MV-4-11 (cell line): ENCODE data around the gene GAD1.

Experiments used
- DNase-seq: peaks from one replicate; lab custom pipeline; 2025; lab: John Stamatoyannopoulos, UW

The GAD1 gene

DNA sequence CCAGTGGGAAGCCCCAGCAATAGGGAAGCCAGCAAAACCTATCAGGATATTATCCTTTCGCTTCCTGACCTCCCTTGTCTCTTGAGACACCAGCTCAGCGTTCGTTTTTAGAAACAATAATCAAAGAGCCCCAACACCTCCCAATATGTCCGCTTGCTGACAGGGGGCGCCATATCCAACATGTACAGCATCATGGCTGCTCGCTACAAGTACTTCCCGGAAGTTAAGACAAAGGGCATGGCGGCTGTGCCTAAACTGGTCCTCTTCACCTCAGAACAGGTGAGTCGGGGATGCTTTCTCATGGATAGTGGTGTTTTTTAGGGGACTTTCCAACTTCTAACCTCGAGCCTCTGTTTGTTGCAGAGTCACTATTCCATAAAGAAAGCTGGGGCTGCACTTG is 28.7 kb downstream of the GAD1 start:
- no peak for DNase-seq

DNA sequence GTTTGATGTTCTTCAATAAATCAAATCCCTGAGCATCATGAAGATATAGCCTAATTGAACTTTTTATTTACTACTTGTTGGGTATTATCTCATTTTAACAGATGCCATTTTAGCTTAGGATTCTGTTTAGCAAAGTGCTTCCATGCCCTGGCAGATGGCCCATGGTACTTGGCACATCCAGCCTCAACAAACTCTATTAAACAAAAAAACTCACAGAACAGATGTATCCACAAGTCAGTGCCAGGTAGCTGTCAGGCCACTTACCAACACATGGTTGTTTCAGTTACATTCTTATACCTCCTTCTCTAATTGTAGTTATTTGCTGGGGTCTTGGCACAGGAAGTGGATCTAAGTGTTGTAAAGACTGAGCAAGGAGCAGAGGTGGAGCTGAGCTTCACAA is 29.6 kb downstream of the GAD1 start:
- no peak for DNase-seq

DNA sequence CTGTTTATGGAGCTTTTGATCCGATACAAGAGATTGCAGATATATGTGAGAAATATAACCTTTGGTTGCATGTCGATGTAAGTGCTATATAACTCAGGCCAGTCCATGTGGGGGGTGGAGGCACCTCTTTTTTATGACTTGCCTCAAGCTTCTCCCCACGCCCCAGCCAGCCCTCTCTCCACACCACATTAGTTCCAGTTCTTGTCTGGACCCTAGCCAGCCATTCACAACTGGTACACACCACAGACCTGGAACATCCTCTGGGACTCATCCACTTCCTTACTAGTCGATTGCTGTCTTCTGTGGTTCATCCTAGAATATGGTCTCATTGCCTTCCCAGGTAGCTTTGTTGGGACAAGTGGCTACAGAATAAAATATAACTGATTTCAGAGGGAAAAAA is 31.0 kb downstream of the GAD1 start:
- no peak for DNase-seq

DNA sequence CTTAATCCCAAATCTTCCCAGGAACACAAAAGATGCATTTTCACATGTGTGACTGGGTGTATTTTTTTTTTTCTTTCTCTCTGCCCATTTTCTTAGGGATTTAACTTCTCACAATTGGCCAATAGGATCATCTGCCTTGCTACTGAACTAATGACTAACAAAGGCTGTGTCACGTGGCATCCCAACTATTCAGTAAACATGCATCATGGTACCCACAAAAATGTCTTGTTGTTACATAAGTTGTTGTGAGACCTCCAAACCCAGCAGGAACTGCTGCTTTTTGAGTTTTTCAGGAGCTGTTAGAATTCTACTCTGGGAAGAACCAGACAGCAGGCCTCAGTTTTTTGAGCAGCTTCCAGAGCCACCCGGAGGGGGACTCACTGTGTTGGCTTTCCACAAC is 31.9 kb downstream of the GAD1 start:
- DNase-seq = no peak

DNA sequence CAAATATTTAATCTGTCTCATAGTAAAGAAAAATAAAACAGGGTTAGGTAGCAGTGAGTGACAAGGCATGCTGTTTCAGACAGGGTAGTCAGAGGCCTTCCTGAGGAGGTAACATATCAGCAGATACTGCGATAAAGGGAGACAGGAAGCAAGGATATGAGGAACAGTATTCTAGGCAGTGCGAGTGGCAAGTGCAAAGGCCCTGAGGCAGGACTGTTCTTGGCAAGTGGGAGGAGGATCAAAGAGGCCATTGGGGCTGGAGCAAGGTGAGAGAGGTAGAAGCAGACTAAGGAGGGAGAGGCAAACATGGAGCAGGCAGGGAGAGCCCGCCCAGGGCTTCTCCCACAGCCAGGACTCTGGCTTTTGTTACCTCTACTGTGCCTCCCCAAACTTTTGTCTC is 33.6 kb downstream of the GAD1 start:
- no peak for DNase-seq

DNA sequence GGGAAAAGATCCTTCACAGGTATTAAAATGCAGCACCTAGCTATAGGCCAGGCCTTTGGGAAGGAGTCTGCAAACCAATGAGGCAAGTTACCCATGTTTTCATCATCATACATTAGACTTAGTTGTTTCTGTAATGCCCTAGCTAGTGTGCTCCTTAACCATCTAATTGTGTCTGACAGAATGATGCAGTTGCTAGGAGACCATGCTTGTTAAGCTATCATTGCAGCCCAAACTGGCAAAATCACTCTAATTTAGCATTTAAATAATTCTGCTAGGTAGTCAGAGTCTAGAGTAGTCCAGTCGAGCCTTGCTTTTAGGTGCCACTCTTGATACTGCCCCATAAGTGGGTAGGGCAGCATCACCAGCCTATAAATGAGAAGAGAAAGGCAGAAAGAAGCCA is 34.9 kb downstream of the GAD1 start:
- no peak for DNase-seq

DNA sequence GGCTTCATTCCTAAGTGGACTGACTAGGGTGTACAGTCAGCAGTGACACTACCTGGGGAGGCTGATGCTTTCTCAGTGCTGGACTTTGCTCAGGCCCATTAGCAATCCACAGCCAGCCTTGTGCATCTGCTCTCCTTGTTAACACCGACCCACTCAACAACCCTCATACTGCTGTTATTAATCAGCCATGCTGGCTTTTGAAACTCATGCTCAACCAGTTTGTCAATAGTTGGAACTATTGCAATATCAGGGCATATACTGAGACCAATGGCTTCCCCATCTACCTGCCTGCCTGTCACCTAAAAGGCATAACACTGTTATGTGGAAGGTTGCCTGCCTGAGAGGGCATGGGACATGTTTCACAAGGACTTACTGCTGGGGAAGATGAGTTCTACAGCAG is 39.4 kb downstream of the GAD1 start:
- DNase-seq = no peak

DNA sequence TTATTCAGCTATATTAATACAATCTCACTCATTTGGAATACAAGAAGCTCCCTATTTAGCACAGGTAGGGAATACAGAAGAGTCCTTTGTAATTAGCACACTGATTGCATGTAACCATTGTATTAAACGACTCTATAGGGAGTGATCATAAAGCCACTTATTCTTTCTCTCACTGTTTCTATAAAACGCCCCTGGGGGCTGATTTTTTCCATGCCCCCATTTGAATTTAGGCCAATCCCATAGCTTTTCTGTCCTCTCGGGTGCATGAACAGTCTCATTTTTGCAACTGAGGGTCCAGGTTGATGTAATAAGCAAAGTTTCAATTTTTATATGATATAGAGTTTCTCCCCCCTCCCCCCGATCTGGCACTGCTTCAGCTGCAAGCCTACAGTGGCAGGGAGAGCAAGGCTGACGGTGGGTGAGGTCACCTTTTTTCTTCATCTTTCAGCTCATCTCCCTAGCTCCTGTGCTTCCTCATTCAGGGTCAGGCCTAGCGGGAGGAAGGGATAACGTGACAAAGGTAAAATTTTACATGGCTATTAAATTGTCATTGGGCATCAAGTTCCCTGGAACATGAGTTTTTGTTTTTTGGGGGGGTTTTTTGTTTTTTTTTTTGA is 45.7 kb downstream of the GAD1 start:
- DNase-seq = no peak

DNA sequence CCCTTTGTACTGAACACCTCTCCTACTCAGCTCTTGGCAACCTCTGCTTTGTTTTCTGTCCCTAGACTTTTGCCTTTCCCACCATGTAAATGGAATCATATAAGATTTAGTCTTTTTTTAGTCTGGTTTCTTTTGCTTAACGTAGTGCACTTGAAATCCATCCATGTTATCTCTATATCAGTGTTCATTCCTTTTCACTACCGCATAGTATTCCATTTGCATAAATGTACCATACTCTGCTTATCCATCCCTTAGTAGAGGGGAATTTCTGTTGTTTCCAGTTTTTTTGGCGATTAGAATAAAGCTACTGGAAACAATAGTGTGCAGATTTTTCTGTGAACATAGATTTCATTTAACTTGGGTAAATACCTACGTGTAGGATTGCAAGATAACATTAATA is 46.4 kb downstream of the GAD1 start:
- DNase-seq = no peak

DNA sequence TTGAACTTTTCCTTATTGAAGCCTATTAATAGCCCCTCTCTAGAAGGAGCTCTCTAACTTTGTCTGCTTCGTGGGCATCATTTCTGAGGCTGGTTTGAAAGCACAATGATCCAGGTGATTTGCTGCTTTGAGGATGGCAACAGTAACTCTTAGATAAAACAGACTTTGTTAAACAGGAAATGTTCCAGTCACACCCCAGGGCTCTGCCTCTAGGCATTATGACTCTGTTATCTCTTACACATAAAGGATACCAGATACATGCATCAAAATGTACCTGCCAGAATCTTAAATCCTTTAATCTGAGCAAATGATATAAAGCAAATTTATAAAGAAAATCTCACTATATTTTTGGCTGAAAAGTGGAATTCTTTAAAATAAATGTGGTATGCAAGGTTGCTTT is 52.3 kb downstream of the GAD1 start:
- no peak for DNase-seq

DNA sequence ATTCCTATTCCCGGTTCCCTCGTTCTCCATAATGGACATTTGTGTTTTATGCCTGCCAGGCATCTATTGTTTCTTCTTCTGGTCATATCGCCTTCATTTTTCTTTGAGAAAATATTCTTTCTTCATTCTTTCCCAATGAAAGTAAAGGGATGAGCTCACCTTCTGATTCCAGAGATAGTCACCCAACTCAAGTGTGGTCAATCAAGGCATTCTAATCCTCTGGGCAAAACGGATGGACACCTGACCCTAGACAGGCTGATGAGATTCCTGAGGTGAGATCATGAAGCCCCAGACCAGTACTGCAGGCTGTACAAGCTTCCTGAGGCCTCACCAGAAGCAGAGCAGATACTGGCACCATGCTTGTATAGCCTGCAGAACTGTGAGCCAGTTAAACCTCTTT is 52.8 kb downstream of the GAD1 start:
- no peak for DNase-seq

DNA sequence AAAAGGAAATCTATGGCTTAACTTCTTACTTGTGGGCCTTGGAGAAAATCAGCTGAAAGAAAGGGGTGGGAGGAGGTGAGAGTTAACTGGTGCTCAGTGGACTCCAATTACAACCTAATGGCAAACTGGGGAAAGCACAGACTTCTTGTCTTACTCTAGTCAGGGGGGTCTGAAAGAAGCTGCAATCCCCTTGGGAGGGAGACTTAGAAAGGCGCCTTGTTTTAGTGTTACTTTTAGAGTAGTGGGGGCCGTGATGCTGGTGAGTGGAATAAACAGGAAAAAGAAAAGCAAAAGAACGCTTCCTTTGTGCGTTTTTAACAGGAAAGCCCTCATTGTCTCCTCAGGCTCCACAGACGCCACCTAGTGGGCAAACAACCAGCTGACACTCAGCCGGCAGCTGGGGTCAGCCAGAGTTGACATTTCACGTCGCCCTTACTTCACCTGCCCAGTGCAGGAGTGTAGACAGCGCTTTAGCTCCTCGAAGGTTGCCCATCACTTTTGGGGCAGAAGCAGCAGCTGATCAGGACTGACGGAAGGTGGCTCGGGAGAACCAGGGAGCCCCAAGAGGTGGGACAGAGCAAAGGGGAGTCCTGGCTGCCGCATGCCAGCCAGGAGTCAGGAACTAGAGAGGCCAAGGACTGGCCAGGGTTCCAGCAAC is 56.5 kb downstream of the GAD1 start:
- DNase-seq = peak; percentile 56

DNA sequence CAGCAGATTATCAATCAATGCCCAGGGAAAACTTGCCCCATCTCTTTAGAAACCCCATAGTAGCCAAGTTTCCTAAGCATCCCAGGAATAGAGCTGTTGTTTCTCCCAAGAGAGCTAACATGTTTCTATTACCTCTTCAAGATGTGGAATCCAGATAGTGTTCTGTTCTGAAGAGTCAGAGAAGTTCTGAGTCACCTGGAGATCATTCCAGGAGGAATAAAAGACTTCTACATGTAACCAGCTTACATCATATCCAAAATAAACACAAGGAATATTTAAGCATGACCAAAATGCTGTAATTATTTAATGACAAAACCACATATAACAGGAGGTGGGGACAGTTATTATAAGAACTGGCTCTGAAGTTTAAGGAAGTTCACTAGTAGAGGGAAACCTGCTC is 61.4 kb downstream of the GAD1 start:
- no peak for DNase-seq

DNA sequence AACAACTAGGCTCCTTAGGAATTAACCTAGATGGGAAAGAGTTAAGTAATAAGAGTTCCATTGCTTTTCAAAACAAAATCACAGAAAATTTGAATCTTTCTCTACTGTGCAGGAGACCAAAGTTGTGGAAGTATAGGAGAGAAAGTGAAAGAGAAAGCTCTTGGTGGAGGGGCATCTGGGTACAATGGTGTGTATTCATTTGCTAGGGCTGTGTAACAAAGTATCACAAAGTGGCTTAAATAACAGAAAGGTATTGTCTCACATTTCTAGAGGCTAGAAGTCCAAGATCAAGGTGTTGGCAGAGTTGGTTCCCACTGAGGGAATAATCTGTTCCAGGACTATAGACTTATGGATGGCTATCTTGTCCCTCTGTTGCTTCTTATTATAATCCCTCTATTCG is 61.8 kb downstream of the GAD1 start:
- DNase-seq = no peak

DNA sequence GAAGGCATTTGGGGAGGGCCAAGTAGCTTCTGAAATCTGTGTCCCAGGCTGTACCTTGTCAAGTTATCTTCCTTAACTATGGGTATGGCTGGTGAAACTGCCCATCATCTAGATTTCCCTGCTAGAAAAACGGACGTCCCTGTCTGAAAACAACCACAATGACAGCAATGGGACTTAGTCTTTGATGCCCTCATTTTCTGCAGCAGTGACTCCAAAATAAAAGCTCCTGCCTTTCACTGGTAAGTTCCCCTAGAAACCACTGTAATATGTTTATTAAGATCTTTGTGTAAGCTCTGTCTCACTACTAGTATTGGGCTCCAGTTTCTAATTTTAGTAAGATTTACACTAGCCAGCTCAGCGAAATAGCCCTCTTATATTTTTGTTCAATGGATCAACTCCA is 65.2 kb downstream of the GAD1 start:
- no peak for DNase-seq

DNA sequence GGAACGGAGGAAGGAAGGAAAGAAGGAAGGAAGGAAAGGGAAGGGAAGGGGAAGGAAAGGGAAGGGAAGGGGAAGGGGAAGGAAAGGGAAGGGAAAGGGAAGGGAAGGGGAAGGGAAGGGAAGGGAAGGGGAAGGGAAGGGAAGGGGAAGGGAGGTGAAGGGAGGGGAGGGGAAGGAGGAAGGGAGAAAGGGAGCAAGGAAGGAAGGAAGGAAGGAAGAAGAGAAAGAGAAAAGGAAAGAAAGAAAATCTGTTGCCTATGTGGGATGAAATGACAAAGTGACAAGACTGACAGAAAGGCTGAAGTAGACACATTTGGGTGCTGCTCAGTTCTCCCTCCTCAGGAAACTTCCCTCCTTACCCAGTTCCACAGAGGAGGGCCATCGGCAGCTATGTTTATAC is 66.1 kb downstream of the GAD1 start:
- no peak for DNase-seq

DNA sequence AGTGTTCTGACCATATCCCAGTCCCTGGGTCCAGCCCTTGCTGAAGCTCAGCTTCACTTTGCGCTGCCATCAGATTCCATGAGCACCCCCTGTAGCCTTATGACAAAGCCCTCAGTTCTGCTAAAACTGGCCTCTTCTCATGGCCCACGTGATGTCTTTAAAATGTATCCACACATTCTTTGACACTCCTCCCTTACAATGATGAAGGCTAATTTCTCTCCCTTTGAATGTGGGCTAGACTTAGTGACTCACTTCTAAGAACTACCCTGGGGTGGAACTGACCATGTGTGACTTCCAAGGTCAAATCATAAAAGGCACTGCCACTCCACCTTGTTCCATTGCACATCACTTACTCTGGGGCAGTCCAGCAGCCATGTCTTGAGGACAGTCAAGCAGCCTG is 67.0 kb downstream of the GAD1 start:
- DNase-seq = no peak

DNA sequence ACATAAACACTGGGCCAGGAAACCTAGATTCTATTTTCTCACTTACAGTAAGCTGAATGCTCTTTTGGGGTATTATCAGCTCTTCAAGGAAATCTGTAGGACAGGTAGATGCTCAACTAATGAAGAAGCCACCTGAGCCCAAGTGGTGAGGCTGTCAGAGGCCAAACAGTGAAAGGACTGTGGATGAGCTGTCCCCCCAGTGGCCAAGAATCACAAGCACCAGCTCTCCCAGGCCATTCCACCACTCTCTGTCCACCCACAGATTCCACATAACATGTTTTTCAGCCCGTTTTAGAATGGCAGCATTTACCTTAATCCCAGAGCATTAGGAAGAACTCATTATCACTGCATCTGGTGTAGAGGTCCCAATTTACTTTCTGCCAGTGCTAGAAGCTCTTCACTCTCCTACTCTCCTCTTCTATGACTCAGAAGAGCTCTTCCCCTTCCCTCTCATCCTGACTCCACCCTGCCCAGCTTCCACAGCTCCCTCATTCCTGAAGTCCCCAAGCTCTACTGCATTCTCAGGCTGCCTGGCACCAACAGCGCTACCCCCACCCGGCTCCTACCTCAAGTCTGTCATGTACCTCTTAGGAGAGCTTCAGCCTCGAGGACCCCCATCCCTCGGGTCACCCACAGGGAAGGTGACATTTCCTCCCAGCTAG is 68.6 kb downstream of the GAD1 start:
- DNase-seq = no peak

DNA sequence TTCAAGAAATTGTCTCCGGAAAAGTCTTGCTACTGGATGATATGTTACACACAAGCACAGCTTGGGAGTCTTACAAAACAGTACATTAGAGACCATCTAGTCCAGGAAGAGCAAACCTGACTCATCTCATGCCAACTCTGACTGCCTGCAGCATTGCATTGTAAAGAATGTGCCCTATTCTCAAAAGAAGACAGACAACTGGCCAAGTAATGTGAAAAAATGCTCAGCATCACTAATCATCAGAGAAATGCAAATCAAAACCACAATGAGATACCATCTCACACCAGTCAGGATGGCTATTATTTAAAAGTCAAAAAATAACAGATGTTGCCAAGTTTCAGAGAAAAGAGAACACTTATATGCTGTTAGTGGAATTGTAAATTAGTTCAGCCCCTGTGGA is 69.7 kb downstream of the GAD1 start:
- DNase-seq = no peak

DNA sequence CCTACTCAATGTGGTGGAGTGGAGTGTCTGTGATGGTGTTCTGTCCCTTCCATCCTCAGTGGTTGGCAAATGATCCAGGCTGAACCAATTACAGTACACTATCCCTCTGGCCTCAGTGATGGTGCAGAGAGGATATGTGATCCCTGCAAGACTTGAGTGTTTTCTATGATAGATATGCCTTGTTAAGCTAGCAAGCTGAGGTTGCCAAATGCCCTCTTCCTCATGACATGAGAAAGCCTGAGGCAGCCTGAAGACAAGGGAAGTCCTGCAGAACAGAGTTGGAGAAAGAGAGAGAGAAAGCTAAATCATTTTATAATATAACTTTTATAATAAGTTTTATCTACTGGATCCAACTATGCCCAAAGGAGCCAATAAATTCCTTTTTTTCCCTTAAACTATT is 70.8 kb downstream of the GAD1 start:
- no peak for DNase-seq

DNA sequence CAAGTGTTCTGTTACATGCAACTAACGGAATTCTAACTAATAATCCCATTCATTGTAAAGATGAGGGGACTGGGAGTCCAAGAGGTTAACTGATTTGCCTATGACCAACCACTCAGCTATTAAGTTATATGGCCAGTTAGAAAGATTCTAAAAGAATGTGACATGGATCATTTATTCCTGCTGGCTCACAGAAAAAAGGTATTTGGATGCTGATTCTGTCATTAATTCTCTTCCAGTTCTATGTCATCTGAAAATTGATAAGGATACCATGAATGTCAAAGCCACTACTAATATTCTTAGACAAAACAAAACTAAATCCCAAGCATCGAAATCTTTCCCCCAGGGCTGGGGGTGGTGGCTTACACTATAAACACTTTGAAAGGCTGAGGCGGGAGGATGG is 71.2 kb downstream of the GAD1 start:
- no peak for DNase-seq

DNA sequence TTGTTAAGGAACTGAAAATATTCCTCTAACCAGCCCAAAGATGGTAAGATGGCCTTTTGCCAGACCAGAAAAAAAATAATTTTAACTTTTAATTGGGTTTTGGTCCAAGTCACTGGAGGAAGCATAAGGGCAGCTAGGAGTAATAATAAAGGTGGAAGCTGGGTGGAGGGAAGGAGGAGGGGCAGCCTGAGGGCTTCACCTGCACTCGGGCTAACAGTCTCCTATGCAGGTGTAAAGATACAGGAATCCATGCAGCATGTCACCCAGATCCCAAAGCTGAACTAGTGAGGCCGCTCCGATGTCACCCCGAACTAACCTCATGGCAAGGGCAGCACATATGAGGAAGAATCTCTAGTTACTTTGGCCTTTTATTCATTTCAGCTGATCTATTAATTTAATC is 75.2 kb downstream of the GAD1 start:
- DNase-seq = no peak

DNA sequence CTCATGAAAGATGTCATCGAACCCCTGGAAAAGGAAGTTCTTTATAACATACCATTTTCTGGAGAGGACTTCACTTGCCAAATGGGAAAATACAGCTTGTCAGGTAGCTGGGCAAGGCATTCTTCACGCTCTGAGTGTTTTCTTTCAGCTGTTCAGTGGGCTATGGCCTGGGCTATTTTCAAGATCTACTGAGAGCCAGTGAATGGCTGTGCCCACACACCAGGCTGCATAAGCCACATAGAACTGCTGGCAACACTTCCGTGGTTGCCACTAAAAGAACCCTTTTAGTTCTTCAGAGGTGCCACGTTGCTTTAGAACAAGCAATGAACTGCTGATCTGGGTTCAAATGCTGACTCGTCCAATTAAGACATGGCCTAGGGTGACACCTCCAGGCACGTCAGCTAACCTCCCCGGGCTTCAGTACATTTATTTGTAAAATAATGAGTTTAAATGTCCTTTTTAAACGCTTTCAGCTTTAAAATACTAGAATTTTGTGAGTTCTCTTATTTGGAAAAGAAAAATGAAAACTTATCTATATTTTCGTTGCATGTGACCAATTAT is 75.8 kb downstream of the GAD1 start:
- no peak for DNase-seq
